ENCODE measurements around the gene ANKRD33.

The ANKRD33 gene

DNA sequence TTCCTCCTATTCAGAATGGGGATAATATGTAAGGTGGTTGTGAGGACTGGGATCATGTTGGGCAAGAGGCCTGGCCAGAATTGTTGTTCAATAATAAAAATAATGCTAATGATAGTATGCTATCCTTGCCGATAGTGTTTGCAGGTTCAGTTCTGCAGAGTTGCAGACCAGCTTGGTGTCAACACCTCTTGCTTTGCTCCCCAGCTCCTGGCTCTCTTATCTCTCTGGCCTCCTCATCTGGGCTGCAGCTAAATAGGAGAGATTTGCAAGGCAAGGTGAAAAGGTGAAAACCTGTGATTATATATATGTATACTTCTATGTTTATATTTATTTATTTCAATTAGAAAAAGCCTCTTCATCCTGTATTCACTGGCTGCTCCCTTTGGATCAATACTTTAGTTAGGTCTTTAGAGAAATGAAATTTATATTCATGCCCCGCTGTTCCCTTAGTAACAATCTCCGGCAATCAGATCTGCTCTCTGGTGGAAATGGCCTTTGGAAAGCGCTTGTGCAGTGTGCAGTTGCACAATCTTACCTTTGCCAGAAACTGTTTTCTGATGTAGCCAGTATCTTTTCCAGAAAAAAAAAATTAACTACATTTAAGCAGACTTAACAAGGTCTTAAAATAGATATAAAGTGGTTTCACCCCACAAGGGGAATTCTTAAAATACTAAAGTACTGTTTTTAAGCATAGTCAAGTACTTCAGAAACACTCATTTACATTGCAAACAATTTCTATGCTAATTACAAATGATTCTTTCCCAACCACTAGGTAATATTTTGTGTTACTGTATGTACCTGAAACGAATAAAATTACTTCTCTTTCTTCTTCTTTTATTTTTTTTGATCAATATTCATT is 44.5 kb downstream of the ANKRD33 start:
- no peak for TF ChIP-seq CTCF (IDR thresholded peaks at IDR 0.05; ENCODE audit: borderline replicate concordance, control extremely low read depth, extremely low read depth, insufficient read depth, missing control alignments)
- in situ Hi-C loops (cut with MboI; ENCODE audit: low sequenced_read_pairs, unreplicated experiment) = no loop called here
- no peak for DNase-seq (ENCODE audit: low spot score)

DNA sequence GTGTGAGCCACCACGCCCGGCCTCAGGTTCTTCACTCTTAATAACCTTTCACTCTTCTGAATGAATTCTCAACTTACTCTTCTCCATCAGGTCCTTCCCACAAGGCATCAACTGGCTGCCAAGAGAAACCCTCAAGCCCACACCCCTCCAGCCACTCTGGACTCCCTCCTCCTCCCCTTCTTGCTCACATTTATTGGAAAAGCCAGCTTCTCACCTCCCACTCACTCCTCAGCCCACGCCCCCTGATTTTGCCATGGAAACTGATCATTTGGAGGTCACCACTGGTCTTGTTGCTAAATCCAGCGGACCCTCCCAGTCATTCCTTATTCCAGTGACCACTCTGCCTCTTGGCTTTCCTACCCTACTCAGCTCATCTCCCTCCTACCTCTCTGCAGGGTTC is 46.2 kb downstream of the ANKRD33 start:
- in situ Hi-C loops (cut with MboI; ENCODE audit: low sequenced_read_pairs, unreplicated experiment) = no loop called here
- no peak for DNase-seq (ENCODE audit: low spot score)
- no peak for TF ChIP-seq CTCF (IDR thresholded peaks at IDR 0.05; ENCODE audit: borderline replicate concordance, control extremely low read depth, extremely low read depth, insufficient read depth, missing control alignments)

- in situ Hi-C loops (cut with MboI; ENCODE audit: low sequenced_read_pairs, unreplicated experiment) = no loop called here
- no peak for TF ChIP-seq CTCF (IDR thresholded peaks at IDR 0.05; ENCODE audit: borderline replicate concordance, control extremely low read depth, extremely low read depth, insufficient read depth, missing control alignments)
- no peak for DNase-seq (ENCODE audit: low spot score)
Observed at GRCh38 chr12:51937926-51938325, 50.0 kb downstream of the ANKRD33 start.

- in situ Hi-C loops (cut with MboI; ENCODE audit: low sequenced_read_pairs, unreplicated experiment) = no loop called here
- no peak for TF ChIP-seq CTCF (IDR thresholded peaks at IDR 0.05; ENCODE audit: borderline replicate concordance, control extremely low read depth, extremely low read depth, insufficient read depth, missing control alignments)
- DNase-seq (ENCODE audit: low spot score) = no peak
Observed at GRCh38 chr12:51938726-51939125, 50.8 kb downstream of the ANKRD33 start.

DNA sequence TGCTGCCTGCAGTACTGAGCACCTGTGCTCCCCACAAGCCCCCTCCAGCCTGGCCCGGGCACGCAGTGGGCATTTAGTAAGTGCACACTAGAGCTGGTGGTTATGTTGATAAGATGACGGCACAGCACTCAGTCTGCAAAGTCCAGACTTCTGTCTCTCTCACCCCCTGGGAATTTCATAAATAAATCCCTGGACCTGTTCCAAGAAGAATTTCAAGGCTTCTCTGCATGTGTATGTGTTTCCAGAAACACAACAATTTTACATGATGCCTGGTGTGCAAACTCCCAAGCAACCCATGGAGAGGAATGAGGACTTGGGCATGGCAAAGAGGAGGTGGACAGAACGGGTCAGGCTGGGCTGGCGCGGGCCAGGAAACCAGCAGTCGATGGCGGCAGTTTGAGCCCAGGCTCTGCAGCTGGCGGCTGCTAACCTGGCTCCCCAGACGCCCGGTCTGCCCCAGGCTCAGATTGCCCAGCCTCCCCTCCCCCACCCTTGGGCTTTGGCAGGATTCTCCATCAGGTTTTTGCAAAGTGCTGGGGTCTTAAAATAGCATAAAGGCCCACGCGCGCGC is 53.2 kb downstream of the ANKRD33 start:
- DNase-seq (ENCODE audit: low spot score) = no peak
- in situ Hi-C loops (cut with MboI; ENCODE audit: low sequenced_read_pairs, unreplicated experiment) = no loop called here

More for the DNA sequence above, 53.2 kb downstream of the ANKRD33 start:
- TF ChIP-seq CTCF (IDR thresholded peaks at IDR 0.05; ENCODE audit: borderline replicate concordance, control extremely low read depth, extremely low read depth, insufficient read depth, missing control alignments) = no peak

Data from GM13976 (cell line).